GM12873 (cell line): ENCODE data around the gene SOX9.

ENCODE experiments used
- CTCF ChIP-seq: IDR thresholded peaks from 2 replicates; pipeline ENCODE4 v1.5.1; 2012; ENCODE audit warnings: low read depth, mild to moderate bottlenecking, moderate library complexity, low read length, control low read depth; ENCODE audit not compliant: insufficient read depth; ENCODE audit errors: missing control alignments

Gene SOX9

GRCh38 chr17:72100470-72100869 is 20.4 kb upstream of the SOX9 start:
- no peak for TF ChIP-seq CTCF

GRCh38 chr17:72101526-72101925 is 19.3 kb upstream of the SOX9 start:
- no peak for TF ChIP-seq CTCF

- TF ChIP-seq CTCF: no peak
Measured at GRCh38 chr17:72102366-72102765, 18.5 kb upstream of the SOX9 start.

- no peak for TF ChIP-seq CTCF
Measured at GRCh38 chr17:72104164-72104862, 16.5 kb upstream of the SOX9 start.

- no peak for TF ChIP-seq CTCF
Measured at GRCh38 chr17:72104863-72105234, 16.0 kb upstream of the SOX9 start.

- TF ChIP-seq CTCF: no peak
Measured at GRCh38 chr17:72107100-72107499, 13.7 kb upstream of the SOX9 start.

GRCh38 chr17:72110231-72110941 is 10.4 kb upstream of the SOX9 start:
- TF ChIP-seq CTCF: no peak
